HEK293 (cell line): ENCODE data around the gene TFAP2E.

Experiments used
- CTCF ChIP-seq: fragments of 450-650 bp; formaldehyde crosslinking; IDR thresholded peaks from 2 replicates; pipeline ENCODE4 v1.5.1; 2016; ENCODE audit warnings: missing biosample characterization, missing genetic modification characterization
- IKZF3 ChIP-seq: fragments of 450-650 bp; IDR thresholded peaks from 2 replicates; pipeline ENCODE4 v1.5.0; 2018; ENCODE audit warnings: missing biosample characterization, mild to moderate bottlenecking, missing genetic modification characterization, moderate library complexity
- KLF1 ChIP-seq: fragments of 450-650 bp; formaldehyde crosslinking; IDR thresholded peaks from 2 replicates; pipeline ENCODE4 v1.5.1; 2016; ENCODE audit warnings: missing biosample characterization, missing genetic modification characterization
- KLF8 ChIP-seq: fragments of 450-650 bp; formaldehyde crosslinking; IDR thresholded peaks from 2 replicates; pipeline ENCODE4 v1.5.1; 2016; ENCODE audit warnings: missing biosample characterization, missing genetic modification characterization
- PBX3 ChIP-seq: sonication (generic); formaldehyde crosslinking; IDR thresholded peaks from 2 replicates; pipeline ENCODE4 v1.8.1; 2022; ENCODE audit warnings: mild to moderate bottlenecking, moderate library complexity, missing genetic modification reagents
- REPIN1 ChIP-seq: fragments of 450-650 bp; formaldehyde crosslinking; IDR thresholded peaks from 2 replicates; pipeline ENCODE4 v1.5.1; 2017; ENCODE audit warnings: missing biosample characterization, missing genetic modification characterization, low read depth
- REST ChIP-seq: fragments of 450-650 bp; formaldehyde crosslinking; IDR thresholded peaks from 2 replicates; pipeline ENCODE4 v1.5.1; 2016; ENCODE audit warnings: missing biosample characterization, missing genetic modification characterization
- SETDB1 ChIP-seq: IDR thresholded peaks from one replicate; pipeline ENCODE4 v1.6.1; 2017; ENCODE audit warnings: mild to moderate bottlenecking, low read length, moderate library complexity, mixed read lengths; ENCODE audit not compliant: insufficient read length
- SP2 ChIP-seq: fragments of 450-650 bp; formaldehyde crosslinking; IDR thresholded peaks from 2 replicates; pipeline ENCODE4 v1.5.1; 2016; ENCODE audit warnings: missing biosample characterization, missing genetic modification characterization
- SP7 ChIP-seq: fragments of 450-650 bp; formaldehyde crosslinking; IDR thresholded peaks from 2 replicates; pipeline ENCODE4 v1.5.1; 2016; ENCODE audit warnings: missing biosample characterization, missing genetic modification characterization
- TRIM28 ChIP-seq: IDR thresholded peaks from 2 replicates; pipeline ENCODE4 v1.6.1; 2011; ENCODE audit warnings: low read length, control low read depth, borderline replicate concordance
- YY1 ChIP-seq: fragments of 450-650 bp; formaldehyde crosslinking; IDR thresholded peaks from 2 replicates; pipeline ENCODE4 v1.5.1; 2018; ENCODE audit warnings: missing biosample characterization, missing genetic modification characterization
- ZBTB20 ChIP-seq: fragments of 450-650 bp; formaldehyde crosslinking; IDR thresholded peaks from 2 replicates; pipeline ENCODE4 v1.5.1; 2016; ENCODE audit warnings: missing biosample characterization, missing genetic modification characterization
- ZBTB26 ChIP-seq: fragments of 450-650 bp; formaldehyde crosslinking; optimal IDR thresholded peaks from 2 replicates; pipeline ENCODE3; 2016; ENCODE audit warnings: missing biosample characterization, mild to moderate bottlenecking, missing genetic modification characterization
- ZIC2 ChIP-seq: fragments of 450-650 bp; formaldehyde crosslinking; IDR thresholded peaks from 2 replicates; pipeline ENCODE4 v1.5.1; 2016; ENCODE audit warnings: missing biosample characterization, missing genetic modification characterization
- ZNF148 ChIP-seq: fragments of 450-650 bp; formaldehyde crosslinking; IDR thresholded peaks from 2 replicates; pipeline ENCODE4 v1.5.0; 2017; ENCODE audit warnings: missing biosample characterization, missing genetic modification characterization, borderline replicate concordance
- ZNF341 ChIP-seq: fragments of 450-650 bp; formaldehyde crosslinking; IDR thresholded peaks from 2 replicates; pipeline ENCODE4; 2016; ENCODE audit warnings: low read depth, missing biosample characterization, missing genetic modification characterization
- ZNF391 ChIP-seq: fragments of 450-650 bp; formaldehyde crosslinking; IDR thresholded peaks from 2 replicates; pipeline ENCODE4 v1.5.1; 2016; ENCODE audit warnings: low read depth, missing biosample characterization, missing genetic modification characterization, borderline replicate concordance
- ZNF501 ChIP-seq: fragments of 450-650 bp; formaldehyde crosslinking; IDR thresholded peaks from 2 replicates; pipeline ENCODE4 v1.5.1; 2016; ENCODE audit warnings: missing biosample characterization, missing genetic modification characterization
- ZNF610 ChIP-seq: fragments of 450-650 bp; formaldehyde crosslinking; IDR thresholded peaks from 2 replicates; pipeline ENCODE4 v1.5.1; 2016; ENCODE audit warnings: missing biosample characterization, missing genetic modification characterization, borderline replicate concordance
- ZNF692 ChIP-seq: fragments of 450-650 bp; formaldehyde crosslinking; IDR thresholded peaks from 2 replicates; pipeline ENCODE4 v1.5.1; 2016; ENCODE audit warnings: missing biosample characterization, missing genetic modification characterization
- ZNF704 ChIP-seq: fragments of 450-650 bp; formaldehyde crosslinking; IDR thresholded peaks from 2 replicates; pipeline ENCODE4 v1.5.1; 2016; ENCODE audit warnings: missing biosample characterization, missing genetic modification characterization
- ZSCAN30 ChIP-seq: fragments of 450-650 bp; IDR thresholded peaks from 2 replicates; pipeline ENCODE4 v1.5.1; 2018; ENCODE audit warnings: missing biosample characterization, mild to moderate bottlenecking, missing genetic modification characterization, moderate library complexity

The TFAP2E gene

GRCh38 chr1:35641233-35641866, 68.2 kb downstream of the TFAP2E start, which contains the start of gene PSMB2 (continued):
- TF ChIP-seq ZNF148 (tag by site-specific recombination): no peak
- TF ChIP-seq ZNF341: no peak; the same call in 1 of the 2 replicates
- TF ChIP-seq ZNF704 (tag by site-specific recombination): 0 out of 2 replicates have a peak, but pooled peaks have one; percentile 21
- peak; percentile 37; the same call in 1 of the 2 replicates for TF ChIP-seq ZSCAN30 (tag by site-specific recombination)
- 0 out of 2 replicates have a peak, but pooled peaks have one; percentile 19 for TF ChIP-seq REPIN1 (tag by site-specific recombination)
- TF ChIP-seq SETDB1: no peak
- peak; percentile 17; the same call in 1 of the 2 replicates for TF ChIP-seq KLF1 (tag by site-specific recombination)
- peak; percentile 85 for TF ChIP-seq KLF8
- 0 out of 2 replicates have a peak, but pooled peaks have one; percentile 5 for TF ChIP-seq IKZF3 (tag by site-specific recombination)
- TF ChIP-seq ZNF692 (tag by site-specific recombination): peak; percentile 35; the same call in 1 of the 2 replicates
- peak; percentile 77; the same call in 1 of the 2 replicates for TF ChIP-seq ZNF501 (tag by site-specific recombination)
- 0 out of 2 replicates have a peak, but pooled peaks have one; percentile 18 for TF ChIP-seq ZNF391 (tag by site-specific recombination)
- peak; percentile 4; the same call in 1 of the 2 replicates for TF ChIP-seq CTCF
- TF ChIP-seq ZBTB26 (tag by site-specific recombination): peak; percentile 67
- peak; percentile 39; the same call in 1 of the 2 replicates for TF ChIP-seq YY1
- TF ChIP-seq ZIC2 (tag by site-specific recombination): peak; percentile 37
- no peak for TF ChIP-seq TRIM28
- TF ChIP-seq ZNF610 (tag by site-specific recombination): peak; percentile 59; the same call in 1 of the 2 replicates
- TF ChIP-seq REST (tag by site-specific recombination): 0 out of 2 replicates have a peak, but pooled peaks have one; percentile 22
- TF ChIP-seq SP7 (tag by site-specific recombination): peak; percentile 74
- peak; percentile 45; the same call in 1 of the 2 replicates for TF ChIP-seq ZBTB20 (tag by site-specific recombination)
- TF ChIP-seq SP2 (tag by site-specific recombination): peak; percentile 35; the same call in 1 of the 2 replicates
- peak; percentile 76; the same call in 1 of the 2 replicates for TF ChIP-seq PBX3 (CRISPR knock-in tag)
